Measurements from ENCODE around the gene SCAMP1. TPM values are rescaled to one million over a fixed set of nuclear protein-coding genes. Genes with fewer than 3 reads are reported as not detected.

SCAMP1 gene
- total RNA-seq, 1 experiment from 2014 or later, result 28.7 TPM

GRCh38 chr5:78519198-78519941, 159.0 kb downstream of the SCAMP1 start:
- TF ChIP-seq, protein P1, sequence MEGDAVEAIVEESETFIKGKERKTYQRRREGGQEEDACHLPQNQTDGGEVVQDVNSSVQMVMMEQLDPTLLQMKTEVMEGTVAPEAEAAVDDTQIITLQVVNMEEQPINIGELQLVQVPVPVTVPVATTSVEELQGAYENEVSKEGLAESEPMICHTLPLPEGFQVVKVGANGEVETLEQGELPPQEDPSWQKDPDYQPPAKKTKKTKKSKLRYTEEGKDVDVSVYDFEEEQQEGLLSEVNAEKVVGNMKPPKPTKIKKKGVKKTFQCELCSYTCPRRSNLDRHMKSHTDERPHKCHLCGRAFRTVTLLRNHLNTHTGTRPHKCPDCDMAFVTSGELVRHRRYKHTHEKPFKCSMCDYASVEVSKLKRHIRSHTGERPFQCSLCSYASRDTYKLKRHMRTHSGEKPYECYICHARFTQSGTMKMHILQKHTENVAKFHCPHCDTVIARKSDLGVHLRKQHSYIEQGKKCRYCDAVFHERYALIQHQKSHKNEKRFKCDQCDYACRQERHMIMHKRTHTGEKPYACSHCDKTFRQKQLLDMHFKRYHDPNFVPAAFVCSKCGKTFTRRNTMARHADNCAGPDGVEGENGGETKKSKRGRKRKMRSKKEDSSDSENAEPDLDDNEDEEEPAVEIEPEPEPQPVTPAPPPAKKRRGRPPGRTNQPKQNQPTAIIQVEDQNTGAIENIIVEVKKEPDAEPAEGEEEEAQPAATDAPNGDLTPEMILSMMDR (conservative IDR thresholded peaks at IDR 0.05; ENCODE audit: low read depth, low read length), result no peak
- no peak for TF ChIP-seq EZH2 (IDR thresholded peaks at IDR 0.05; ENCODE audit: borderline replicate concordance, low read depth, low read length, poor library complexity, severe bottlenecking)
- no peak for DNase-seq (ENCODE audit: low spot score)
- ChIA-PET POLR2A (ENCODE audit: low non-redundant PET) (no interaction called here), CTCF (no interaction called here)
- no peaks in the 10 kb centered on the region for H3K4me1 ChIP-seq (ENCODE audit: insufficient read depth, low read length, poor library complexity, severe bottlenecking)
- H3K4me3 ChIP-seq (ENCODE audit: low read depth, low read length, poor library complexity, severe bottlenecking), result no peak overlapping the region
- no TSS peak for BruUV-seq (replicated peaks)
- no peaks in the 10 kb centered on the region for H3K9me3 ChIP-seq (ENCODE audit: low read depth, low read length, poor library complexity, severe bottlenecking)
- no peaks in the 10 kb centered on the region for H3K27me3 ChIP-seq (replicated peaks; ENCODE audit: insufficient read depth, low read depth, low read length, poor library complexity)
- no peak overlapping the region for H3K27ac ChIP-seq (ENCODE audit: low read depth, low read length, poor library complexity, severe bottlenecking)
- intact Hi-C loops (cut with micrococcal nuclease; ENCODE audit: unreplicated experiment), result no loop called here
- H3K36me3 ChIP-seq (ENCODE audit: insufficient read depth, low read length, poor library complexity, severe bottlenecking), result no peaks in the 10 kb centered on the region

- POLR2A ChIA-PET (ENCODE audit: low non-redundant PET), result no interaction called here
- intact Hi-C loops (cut with micrococcal nuclease; ENCODE audit: unreplicated experiment), result no loop called here
- H3K9me3 ChIP-seq (ENCODE audit: low read depth, low read length, poor library complexity, severe bottlenecking), result no peaks in the 10 kb centered on the region
- no peaks in the 10 kb centered on the region for H3K36me3 ChIP-seq (ENCODE audit: insufficient read depth, low read length, poor library complexity, severe bottlenecking)
- no peaks in the 10 kb centered on the region for H3K27me3 ChIP-seq (replicated peaks; ENCODE audit: insufficient read depth, low read depth, low read length, poor library complexity)
- H3K4me1 ChIP-seq (ENCODE audit: insufficient read depth, low read length, poor library complexity, severe bottlenecking), result no peaks in the 10 kb centered on the region
- H3K27ac ChIP-seq (ENCODE audit: low read depth, low read length, poor library complexity, severe bottlenecking), result no peak overlapping the region
- BruUV-seq (replicated peaks), result no TSS peak
- TF ChIP-seq, protein P1 (conservative IDR thresholded peaks at IDR 0.05; ENCODE audit: low read depth, low read length), result no peak
- TF ChIP-seq EZH2 (IDR thresholded peaks at IDR 0.05; ENCODE audit: borderline replicate concordance, low read depth, low read length, poor library complexity, severe bottlenecking), result no peak
- no peak overlapping the region for H3K4me3 ChIP-seq (ENCODE audit: low read depth, low read length, poor library complexity, severe bottlenecking)
- DNase-seq (ENCODE audit: low spot score), result no peak
- CTCF ChIA-PET, result no interaction called here
Observed at GRCh38 chr5:78521455-78521854, 161.0 kb downstream of the SCAMP1 start.

GRCh38 chr5:78522476-78523260, 162.3 kb downstream of the SCAMP1 start:
- no peak overlapping the region for H3K27ac ChIP-seq (ENCODE audit: low read depth, low read length, poor library complexity, severe bottlenecking)
- no peaks in the 10 kb centered on the region for H3K36me3 ChIP-seq (ENCODE audit: insufficient read depth, low read length, poor library complexity, severe bottlenecking)
- TF ChIP-seq, protein P1 (conservative IDR thresholded peaks at IDR 0.05; ENCODE audit: low read depth, low read length), result no peak
- no peak for TF ChIP-seq EZH2 (IDR thresholded peaks at IDR 0.05; ENCODE audit: borderline replicate concordance, low read depth, low read length, poor library complexity, severe bottlenecking)
- H3K9me3 ChIP-seq (ENCODE audit: low read depth, low read length, poor library complexity, severe bottlenecking), result no peaks in the 10 kb centered on the region
- ChIA-PET POLR2A (ENCODE audit: low non-redundant PET) (no interaction called here), CTCF (no interaction called here)
- DNase-seq (ENCODE audit: low spot score), result no peak
- no TSS peak for BruUV-seq (replicated peaks)
- H3K4me3 ChIP-seq (ENCODE audit: low read depth, low read length, poor library complexity, severe bottlenecking), result no peak overlapping the region
- H3K4me1 ChIP-seq (ENCODE audit: insufficient read depth, low read length, poor library complexity, severe bottlenecking), result no peaks in the 10 kb centered on the region
- intact Hi-C loops (cut with micrococcal nuclease; ENCODE audit: unreplicated experiment), result no loop called here
- no peaks in the 10 kb centered on the region for H3K27me3 ChIP-seq (replicated peaks; ENCODE audit: insufficient read depth, low read depth, low read length, poor library complexity)

All from A673 (cell line).